M059J (cell line): Measurements from ENCODE around the gene DNAI7. TPM values are rescaled to one million over a fixed set of nuclear protein-coding genes. Genes with fewer than 3 reads are reported as not detected.

Experiments used
- DNase-seq: peaks from one replicate; pipeline ENCODE4 v3.0.0-alpha.2; 2012; ENCODE audit warnings: low read depth
- total RNA-seq: library from RNA; depleted of rRNA; stranded (reverse); fragments of >200 nt; shearing (Covaris generic); gene quantifications from 2 replicates; pipeline ENCODE4 v1.2.3, GENCODE V29; 2014; rRNA removed

Gene DNAI7
- 0.39 and 0.59 TPM in 2 replicates for total RNA-seq

- DNase-seq: peak; percentile 95
Measured at GRCh38 chr12:25195056-25195971, at the start of gene DNAI7, which contains the start of gene ETFRF1. Gene DNAI7 (minus strand): TSS chr12:25195160. CDS start chr12:25195078, 82 bp downstream. Gene ETFRF1 (plus strand): TSS chr12:25195237. CDS start chr12:25203957, 8,720 bp downstream.

GRCh38 chr12:25243680-25243990, 48.7 kb upstream of the DNAI7 start:
- DNase-seq: no peak

GRCh38 chr12:25242981-25243679, 48.2 kb upstream of the DNAI7 start:
- no peak for DNase-seq

GRCh38 chr12:25241167-25242020, 46.4 kb upstream of the DNAI7 start:
- peak; percentile 44 for DNase-seq

- DNase-seq: no peak
Measured at GRCh38 chr12:25236626-25237025, 41.7 kb upstream of the DNAI7 start.

- peak; percentile 56 for DNase-seq
Measured at GRCh38 chr12:25236190-25236589, 41.2 kb upstream of the DNAI7 start.

- no peak for DNase-seq
Measured at GRCh38 chr12:25213338-25213737, 18.4 kb upstream of the DNAI7 start.

GRCh38 chr12:25208554-25208953, 13.6 kb upstream of the DNAI7 start:
- DNase-seq: no peak

GRCh38 chr12:25207846-25208245, 12.9 kb upstream of the DNAI7 start:
- DNase-seq: no peak

GRCh38 chr12:25207411-25207810, 12.5 kb upstream of the DNAI7 start:
- DNase-seq: no peak

GRCh38 chr12:25202137-25202536, 7.2 kb upstream of the DNAI7 start:
- no peak for DNase-seq

- peak; percentile 39 for DNase-seq
Measured at GRCh38 chr12:25200703-25201102, 5.7 kb upstream of the DNAI7 start.

- DNase-seq: no peak
Measured at GRCh38 chr12:25197608-25198007, 2.6 kb upstream of the DNAI7 start.

- DNase-seq: no peak
Measured at GRCh38 chr12:25194722-25195055, 271 bp downstream of the DNAI7 start.

GRCh38 chr12:25194214-25194613, 746 bp downstream of the DNAI7 start:
- DNase-seq: no peak

- no peak for DNase-seq
Measured at GRCh38 chr12:25190793-25191192, 4.2 kb downstream of the DNAI7 start.

GRCh38 chr12:25189656-25190055, 5.3 kb downstream of the DNAI7 start:
- DNase-seq: peak; percentile 55

GRCh38 chr12:25187781-25188180, 7.2 kb downstream of the DNAI7 start:
- DNase-seq: peak; percentile 94

GRCh38 chr12:25186788-25187402, 8.1 kb downstream of the DNAI7 start:
- DNase-seq: peak; percentile 81

GRCh38 chr12:25186038-25186787, 8.7 kb downstream of the DNAI7 start:
- DNase-seq: no peak

- DNase-seq: no peak
Measured at GRCh38 chr12:25184132-25184531, 10.8 kb downstream of the DNAI7 start.
